Adrenal gland (tissue), 12 donors: ENCODE results near the gene PCDHA10. TPM values are rescaled to one million over a fixed set of nuclear protein-coding genes. Genes with fewer than 3 reads are reported as not detected.
"Not testable (repeated sequence)": the region's sequence is repeated elsewhere in the genome, so short reads cannot be mapped to it uniquely, and the experiment has no call there.

Experiments
- DNase-seq, 7 donors: peaks; one replicate each; pipeline ENCODE4 v3.0.0-alpha.2; 2019 to 2020
- H3K27ac ChIP-seq, 5 donors: fragments of 200-600 bp; sonication (generic) in 4 of 5; 1 replicate in 3 of 5; 2 replicates in 2 of 5; pipeline versions ENCODE4 v1.5.1 to v1.8.0; 2016 to 2020; ENCODE audit warnings: mild to moderate bottlenecking in 1 of 5
- H3K27me3 ChIP-seq: fragments of 200-600 bp; 2 replicates; pipeline ENCODE4 v1.8.0; 2021
- H3K36me3 ChIP-seq, 2 donors: fragments of 200-600 bp; replicated peaks in 1 of 2; 1 replicate in 1 of 2; 2 replicates in 1 of 2; pipeline versions ENCODE4 v1.5.1 to v1.8.0; 2018 to 2022
- H3K4me1 ChIP-seq, 2 donors: fragments of 200-600 bp; replicated peaks in 1 of 2; 1 replicate in 1 of 2; 2 replicates in 1 of 2; pipeline versions ENCODE4 v1.5.1 to v1.8.0; 2018 to 2021
- H3K4me3 ChIP-seq, 4 donors: fragments of 200-600 bp; sonication (generic) in 3 of 4; one replicate each; pipeline ENCODE4 v1.5.1; 2016 to 2018
- H3K9me3 ChIP-seq, 3 donors: fragments of 200-600 bp; sonication (generic) in 1 of 3; replicated peaks in 1 of 3; 1 replicate in 2 of 3; 2 replicates in 1 of 3; pipeline versions ENCODE4 v1.5.1 to v1.8.0; 2016 to 2021
- CTCF ChIP-seq, 6 experiments: fragments of 450-650 bp in 4 of 6; fragments of 200-600 bp in 2 of 6; sonication (generic) in 1 of 6; IDR thresholded peaks; 1 replicate in 5 of 6; 2 replicates in 1 of 6; pipeline versions ENCODE4 v1.5.1 to v1.8.0; 2016 to 2021; ENCODE audit warnings: antibody characterized with exemption in 6 of 6, mild to moderate bottlenecking in 2 of 6, moderate library complexity in 1 of 6
- POLR2A ChIP-seq, 2 donors: fragments of 450-650 bp; IDR thresholded peaks; one replicate each; pipeline ENCODE4 v1.6.1; 2017; ENCODE audit warnings: antibody characterized with exemption in 2 of 2, mild to moderate bottlenecking in 2 of 2, moderate library complexity in 1 of 2
- WGBS, 4 donors: extraction: QIAGEN DNeasy Blood & Tissue Kit in 2 of 4; methylation state at CpG; one replicate each; pipeline versions ENCODE4 v1.1.5 to v1.1.7; 2013 to 2017; 5-methylcytosine and 5-hydroxymethylcytosine counted together
- intact Hi-C, 2 donors: fragments of 100-400 bp; cut with DNase I; formaldehyde crosslinking; loops; one replicate each; pipeline versions ENCODE4 v1.14.1 to v1.15.0; 2022 to 2023
- polyA plus RNA-seq, 3 donors: library from polyadenylated mRNA; stranded (reverse); fragments of 200-250 nt in 2 of 3; fragments of 350-450 nt in 1 of 3; fragmentation: Illumina TruSeq in 1 of 3; extraction: RNeasy Lipid Tissue Mini Kit (QIAGEN cat#74804) in 1 of 3; gene quantifications; one replicate each; pipeline ENCODE4 v1.2.3, GENCODE V29; 2013 to 2014
- total RNA-seq, 9 donors: library from RNA; depleted of rRNA in 4 of 9; stranded (reverse); fragments of >200 nt in 4 of 9; fragments of 120-200 nt in 1 of 9; fragmentation: NEBNext Ultra II Directional in 1 of 9; extraction: Animal tissue kit (Norgen Biotek cat#: 25700) in 1 of 9; gene quantifications; one replicate each; pipeline versions ENCODE4 v1.1.0 to v1.2.4, GENCODE V29; 2013 to 2023
- donor health status: healthy with polysubstance abuse.
- donor health status: Bipolar disorder and iron deficiency.
- donor health status: DM: yes; HTN: yes; CAD: no.
- donor health status: DM: no; HTN: no; CAD: no.
- donor health status: DM: no; HTN: no; CAD: no.
- donor health status: DM: yes; HTN: yes; CAD: no.

PCDHA10 gene
- total and polyA plus RNA-seq, 12 donors = under 0.01 to 1.8 (median 0.48) TPM

- Histone ChIP-seq H3K36me3 (no peaks in the 10 kb centered on the region), H3K4me3 (peak within 1 kb of the TSS in 1 of 4 donors; percentile 36), H3K9me3 (no peaks in the 10 kb centered on the region), H3K27ac (no peak within 1 kb of the TSS), H3K27me3 (peaks cover 4% of the 10 kb centered on the region), H3K4me1 (no peaks in the 10 kb centered on the region)
- DNase-seq = no peak
- intact Hi-C loops = no loop called here
- no peak for TF ChIP-seq CTCF (IDR thresholded peaks at IDR 0.05)
- WGBS, 4 donors = 13 to 25% (median 15%) methylated on average over 13 to 27 of the region's 27 CpGs
Measured at GRCh38 chr5:140827704-140828361, 27.9 kb upstream of the PCDHA10 start, which contains the start of gene PCDHA6. PCDHA6 (plus strand) TSS chr5:140827960; CDS start chr5:140828092, 132 bp downstream.

GRCh38 chr5:140828362-140828737 is 27.3 kb upstream of the PCDHA10 start:
- Histone ChIP-seq H3K4me3 (peak overlapping the region in 1 of 4 donors; percentile 36), H3K4me1 (no peaks in the 10 kb centered on the region), H3K9me3 (no peaks in the 10 kb centered on the region), H3K27ac (no peak overlapping the region), H3K27me3 (peaks cover 8% of the 10 kb centered on the region), H3K36me3 (no peaks in the 10 kb centered on the region)
- no peak for DNase-seq
- 12 to 27% (median 19%) methylated on average over 11 to 18 of the region's 18 CpGs for WGBS, 4 donors
- intact Hi-C loops = no loop called here
- TF ChIP-seq POLR2A (IDR thresholded peaks at IDR 0.05) (no peak), CTCF (IDR thresholded peaks at IDR 0.05) (no peak)

- H3K4me3 ChIP-seq, intact Hi-C loops, H3K4me1 ChIP-seq, H3K27ac ChIP-seq, H3K36me3 ChIP-seq, H3K9me3 ChIP-seq, DNase-seq: not testable (repeated sequence)
- H3K27me3 ChIP-seq = peaks cover 15% of the 10 kb centered on the region
- WGBS, 4 donors = 35 to 45% (median 40%) methylated on average over 30 to 106 of the region's 106 CpGs
Measured at GRCh38 chr5:140829511-140830501, 25.9 kb upstream of the PCDHA10 start.

- WGBS, 4 donors = 5 to 14% (median 8%) methylated on average over 8 of the region's 8 CpGs
- Histone ChIP-seq H3K4me1 (no peaks in the 10 kb centered on the region), H3K36me3 (no peaks in the 10 kb centered on the region), H3K27ac (no peak within 1 kb of the TSS), H3K27me3 (peaks cover 21% of the 10 kb centered on the region), H3K9me3 (no peaks in the 10 kb centered on the region), H3K4me3 (no peak within 1 kb of the TSS)
- DNase-seq = no peak
- TF ChIP-seq POLR2A (IDR thresholded peaks at IDR 0.05) = no peak
- no peak for TF ChIP-seq CTCF (IDR thresholded peaks at IDR 0.05)
- intact Hi-C loops = no loop called here
Measured at GRCh38 chr5:140833993-140834392, 21.7 kb upstream of the PCDHA10 start, which contains the start of gene PCDHA7. PCDHA7 (plus strand) TSS chr5:140834269; CDS start chr5:140834384, 115 bp downstream.

- H3K9me3 ChIP-seq, H3K27ac ChIP-seq, H3K36me3 ChIP-seq, DNase-seq, H3K4me1 ChIP-seq, H3K4me3 ChIP-seq, intact Hi-C loops: not testable (repeated sequence)
- peaks cover 21% of the 10 kb centered on the region for H3K27me3 ChIP-seq
- WGBS, 4 donors = 16 to 20% (median 18%) methylated on average over 19 to 26 of the region's 38 CpGs
Measured at GRCh38 chr5:140834439-140835008, 21.2 kb upstream of the PCDHA10 start.
